Measurements from ENCODE around the gene NUP37.

DNA sequence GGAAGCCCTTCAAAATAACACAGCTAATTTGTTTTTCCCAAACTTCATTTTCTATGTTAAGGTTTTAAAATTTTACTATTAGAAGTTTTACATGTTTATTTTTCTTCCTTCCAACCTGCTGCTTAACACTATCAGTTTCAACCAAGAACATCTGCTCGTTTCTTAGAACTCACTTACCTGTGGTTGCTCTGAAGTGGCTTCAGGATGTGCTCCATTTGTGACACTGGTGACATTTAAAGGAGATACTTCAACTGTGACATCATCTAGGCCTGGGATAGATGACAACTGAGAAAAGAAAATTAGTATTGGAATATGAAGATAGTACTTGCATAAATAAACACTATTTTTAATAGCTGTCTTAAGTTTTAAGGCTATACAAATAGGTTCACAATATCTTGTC lies 76.0 kb downstream of the NUP37 start:
- TF ChIP-seq, protein P1, sequence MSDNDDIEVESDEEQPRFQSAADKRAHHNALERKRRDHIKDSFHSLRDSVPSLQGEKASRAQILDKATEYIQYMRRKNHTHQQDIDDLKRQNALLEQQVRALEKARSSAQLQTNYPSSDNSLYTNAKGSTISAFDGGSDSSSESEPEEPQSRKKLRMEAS (IDR thresholded peaks at IDR 0.05; ENCODE audit: low read depth, low read length): no peak
- TF ChIP-seq CTCF (IDR thresholded peaks at IDR 0.05; ENCODE audit: low read depth, low read length): no peak

All from NB4 (cell line).